ENCODE measurements around the gene CASP2.

Gene CASP2

DNA sequence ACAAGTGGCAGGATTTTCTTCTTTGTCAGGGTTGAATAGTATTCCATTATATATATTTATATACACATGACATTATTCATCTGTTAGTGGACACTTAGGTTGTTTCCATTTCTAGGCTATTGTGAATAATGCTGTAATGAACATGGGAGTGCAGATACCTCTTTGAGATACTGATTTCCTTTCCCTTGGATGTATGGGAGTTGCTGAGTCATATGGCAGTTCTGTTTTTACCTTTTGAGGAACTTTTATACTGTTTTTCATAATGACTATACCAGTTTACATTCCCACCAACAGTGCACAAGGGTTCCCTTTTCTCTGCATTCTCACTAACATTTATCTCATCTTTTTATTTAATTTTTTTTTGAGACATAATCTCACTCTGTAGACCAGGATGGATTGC, 26.0 kb downstream of the CASP2 start:
- TF ChIP-seq, protein P1, sequence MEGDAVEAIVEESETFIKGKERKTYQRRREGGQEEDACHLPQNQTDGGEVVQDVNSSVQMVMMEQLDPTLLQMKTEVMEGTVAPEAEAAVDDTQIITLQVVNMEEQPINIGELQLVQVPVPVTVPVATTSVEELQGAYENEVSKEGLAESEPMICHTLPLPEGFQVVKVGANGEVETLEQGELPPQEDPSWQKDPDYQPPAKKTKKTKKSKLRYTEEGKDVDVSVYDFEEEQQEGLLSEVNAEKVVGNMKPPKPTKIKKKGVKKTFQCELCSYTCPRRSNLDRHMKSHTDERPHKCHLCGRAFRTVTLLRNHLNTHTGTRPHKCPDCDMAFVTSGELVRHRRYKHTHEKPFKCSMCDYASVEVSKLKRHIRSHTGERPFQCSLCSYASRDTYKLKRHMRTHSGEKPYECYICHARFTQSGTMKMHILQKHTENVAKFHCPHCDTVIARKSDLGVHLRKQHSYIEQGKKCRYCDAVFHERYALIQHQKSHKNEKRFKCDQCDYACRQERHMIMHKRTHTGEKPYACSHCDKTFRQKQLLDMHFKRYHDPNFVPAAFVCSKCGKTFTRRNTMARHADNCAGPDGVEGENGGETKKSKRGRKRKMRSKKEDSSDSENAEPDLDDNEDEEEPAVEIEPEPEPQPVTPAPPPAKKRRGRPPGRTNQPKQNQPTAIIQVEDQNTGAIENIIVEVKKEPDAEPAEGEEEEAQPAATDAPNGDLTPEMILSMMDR (IDR thresholded peaks at IDR 0.05; ENCODE audit: low read depth, low read length, missing control alignments), result no peak
- no peak overlapping the region for H3K4me3 ChIP-seq (ENCODE audit: low read depth, low read length)
- no peak for DNase-seq (ENCODE audit: low read depth)
- in situ Hi-C loops (cut with HindIII; ENCODE audit: low sequenced_read_pairs), result no loop called here

DNA sequence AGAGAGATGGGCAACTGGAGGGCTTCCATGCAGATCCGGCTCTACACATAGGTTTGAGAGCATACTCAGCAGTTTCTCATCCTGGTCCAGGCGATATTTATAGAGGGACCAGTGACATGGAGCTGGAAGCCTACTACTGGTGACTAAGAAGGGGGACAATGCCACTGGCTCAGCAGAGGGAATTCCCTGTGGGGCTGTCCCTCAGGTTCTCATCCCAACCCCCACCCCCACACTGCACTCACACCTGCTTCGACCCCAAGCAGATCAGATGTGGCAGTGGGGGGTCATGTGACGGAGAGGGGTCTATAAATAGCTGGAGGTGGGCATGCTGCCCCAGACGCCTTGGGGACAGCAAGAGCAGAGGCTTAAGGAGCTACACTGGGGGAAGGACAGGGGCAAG, 27.6 kb downstream of the CASP2 start, which contains the start of gene CLCN1:
TSS of gene CLCN1 (plus strand) at position 336 of the 400 bp plus-strand sequence. CDS start 102 bp downstream, outside the sequence.
- in situ Hi-C loops (cut with HindIII; ENCODE audit: low sequenced_read_pairs), result no loop called here
- TF ChIP-seq, protein P1 (IDR thresholded peaks at IDR 0.05; ENCODE audit: low read depth, low read length, missing control alignments), result no peak
- no peak for DNase-seq (ENCODE audit: low read depth)
- H3K4me3 ChIP-seq (ENCODE audit: low read depth, low read length), result no peak within 1 kb of the TSS

DNA sequence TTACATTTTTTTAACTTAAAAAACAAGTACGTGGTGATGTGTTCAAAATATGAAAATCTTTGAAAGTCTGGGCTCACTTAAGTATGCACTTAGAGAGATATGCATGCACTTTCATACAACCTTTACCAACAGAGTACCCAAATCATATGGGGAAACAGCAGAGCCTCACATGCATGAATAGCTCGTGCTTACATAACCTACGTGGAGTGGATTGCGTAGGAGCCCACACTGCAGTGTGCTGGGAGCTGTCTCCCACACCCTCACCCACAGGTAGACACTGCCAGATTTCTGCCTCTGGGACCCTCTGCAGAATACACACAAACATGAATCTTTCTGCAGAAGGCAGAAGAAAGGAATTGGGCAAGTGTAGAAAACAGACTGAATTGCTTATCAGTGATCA, 28.3 kb downstream of the CASP2 start:
- in situ Hi-C loops (cut with HindIII; ENCODE audit: low sequenced_read_pairs), result no loop called here
- TF ChIP-seq, protein P1 (IDR thresholded peaks at IDR 0.05; ENCODE audit: low read depth, low read length, missing control alignments), result no peak
- no peak overlapping the region for H3K4me3 ChIP-seq (ENCODE audit: low read depth, low read length)
- DNase-seq (ENCODE audit: low read depth), result no peak

DNA sequence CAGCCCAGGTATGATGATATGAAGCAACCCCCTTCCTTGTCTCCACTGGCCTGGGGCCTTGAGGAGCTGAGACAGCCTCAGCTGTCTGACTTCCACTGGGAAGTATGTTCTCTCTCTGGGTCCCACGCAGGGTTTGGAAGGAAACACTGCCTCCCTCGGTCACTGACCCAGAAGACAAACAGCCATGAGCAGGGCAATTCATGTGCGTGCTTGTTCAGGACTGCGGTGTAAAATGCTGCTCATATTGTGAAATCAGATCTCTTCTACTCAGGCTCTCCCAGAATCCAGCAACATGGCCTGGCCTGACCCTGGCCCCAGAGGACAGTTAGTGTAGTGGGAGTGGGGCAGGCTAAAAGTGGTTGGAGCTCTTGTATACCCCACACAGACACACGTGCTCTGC, 30.5 kb downstream of the CASP2 start:
- in situ Hi-C loops (cut with HindIII; ENCODE audit: low sequenced_read_pairs), result no loop called here
- TF ChIP-seq, protein P1 (IDR thresholded peaks at IDR 0.05; ENCODE audit: low read depth, low read length, missing control alignments), result no peak
- H3K4me3 ChIP-seq (ENCODE audit: low read depth, low read length), result no peak overlapping the region
- DNase-seq (ENCODE audit: low read depth), result no peak

DNA sequence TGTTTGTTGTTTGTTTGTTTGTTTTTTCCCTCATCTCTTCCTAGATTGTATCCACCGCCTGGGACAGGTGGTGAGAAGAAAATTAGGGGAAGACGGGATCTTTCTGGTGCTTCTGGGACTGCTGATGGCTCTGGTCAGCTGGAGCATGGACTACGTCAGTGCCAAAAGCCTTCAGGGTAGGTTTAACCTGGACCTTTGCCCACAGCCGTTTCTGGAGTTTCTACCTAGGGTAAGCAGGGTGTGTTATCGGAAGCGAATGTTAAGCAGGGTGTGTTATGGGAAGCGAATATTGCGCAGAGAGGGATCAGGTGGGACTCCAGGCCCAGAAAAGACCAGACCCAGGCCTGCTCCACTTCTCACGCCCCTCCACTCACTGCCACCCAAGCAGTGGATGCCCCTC, 32.5 kb downstream of the CASP2 start:
- TF ChIP-seq, protein P1 (IDR thresholded peaks at IDR 0.05; ENCODE audit: low read depth, low read length, missing control alignments), result no peak
- in situ Hi-C loops (cut with HindIII; ENCODE audit: low sequenced_read_pairs), result no loop called here
- H3K4me3 ChIP-seq (ENCODE audit: low read depth, low read length), result no peak overlapping the region
- DNase-seq (ENCODE audit: low read depth), result no peak

DNA sequence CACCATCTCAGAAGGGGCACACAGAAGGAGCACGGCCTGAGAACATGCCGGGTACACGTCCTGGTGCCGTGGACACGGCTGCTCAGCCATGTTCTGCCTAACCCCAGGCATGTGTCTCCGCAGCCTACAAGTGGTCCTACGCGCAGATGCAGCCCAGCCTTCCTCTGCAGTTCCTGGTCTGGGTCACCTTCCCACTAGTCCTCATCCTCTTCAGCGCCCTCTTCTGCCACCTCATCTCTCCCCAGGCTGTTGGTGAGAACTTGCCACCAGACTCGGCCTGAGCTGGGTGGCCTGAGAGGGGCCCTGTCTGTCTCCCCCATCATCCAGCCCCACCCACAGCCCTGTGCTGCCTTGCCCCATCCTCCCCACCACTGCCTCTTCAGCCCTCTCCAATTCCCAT, 33.1 kb downstream of the CASP2 start:
- in situ Hi-C loops (cut with HindIII; ENCODE audit: low sequenced_read_pairs), result no loop called here
- DNase-seq (ENCODE audit: low read depth), result no peak
- TF ChIP-seq, protein P1 (IDR thresholded peaks at IDR 0.05; ENCODE audit: low read depth, low read length, missing control alignments), result no peak
- H3K4me3 ChIP-seq (ENCODE audit: low read depth, low read length), result no peak overlapping the region

DNA sequence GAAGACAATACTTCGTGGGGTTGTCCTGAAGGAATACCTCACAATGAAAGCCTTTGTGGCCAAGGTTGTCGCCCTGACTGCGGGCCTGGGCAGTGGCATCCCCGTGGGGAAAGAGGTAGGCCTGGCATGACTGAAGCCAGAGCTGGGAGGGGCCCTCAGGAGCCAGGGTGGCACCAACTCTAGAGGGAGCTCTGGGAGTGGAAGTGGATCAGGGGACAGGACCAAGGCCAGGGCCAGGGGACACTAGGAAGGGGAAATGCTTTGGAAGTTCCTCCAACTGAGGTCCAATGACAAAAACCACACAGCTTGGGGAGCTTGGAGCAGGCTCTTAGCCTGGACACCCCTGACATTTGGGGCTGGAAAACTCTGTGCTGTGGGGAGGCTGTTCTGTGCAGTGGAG, 33.6 kb downstream of the CASP2 start:
- TF ChIP-seq, protein P1 (IDR thresholded peaks at IDR 0.05; ENCODE audit: low read depth, low read length, missing control alignments), result no peak
- H3K4me3 ChIP-seq (ENCODE audit: low read depth, low read length), result no peak overlapping the region
- in situ Hi-C loops (cut with HindIII; ENCODE audit: low sequenced_read_pairs), result no loop called here
- DNase-seq (ENCODE audit: low read depth), result no peak
